HEK293 (cell line): ENCODE results near the gene JPH2.

Source experiments
- CTCF ChIA-PET: fragments of 350-600 bp; formaldehyde crosslinking; extraction: SDS; loops from one replicate; lab custom pipeline; 2021; ENCODE audit warnings: antibody characterized with exemption; lab: Yijun Ruan, JAX
- POLR2A ChIA-PET: fragments of 300-600 bp; formaldehyde crosslinking; extraction: SDS; loops from one replicate; lab custom pipeline; 2020; ENCODE audit warnings: antibody characterized with exemption, inconsistent platforms; lab: Yijun Ruan, JAX
- H3K27ac ChIP-seq: fragments of 200-500 bp; sonication (Bioruptor generic); 2 replicates; pipeline ENCODE4 v1.5.1; 2014; ENCODE audit warnings: low read depth, low read length, control low read depth, inconsistent platforms; ENCODE audit errors: extremely low read depth
- H3K36me3 ChIP-seq, 2 experiments: fragments of 200-500 bp in 1 of 2; sonication (Bioruptor generic) in 1 of 2; 1 replicate in 1 of 2; 2 replicates in 1 of 2; pipeline ENCODE4 v1.5.1; 2014 to 2017; ENCODE audit warnings: inconsistent platforms in 2 of 2, low read length in 2 of 2; ENCODE audit not compliant: control insufficient read depth in 2 of 2, insufficient read depth in 1 of 2
- H3K4me1 ChIP-seq: fragments of 200-500 bp; sonication (Bioruptor generic); 2 replicates; pipeline ENCODE4 v1.5.1; 2014; ENCODE audit warnings: mild to moderate bottlenecking, low read length, inconsistent platforms; ENCODE audit not compliant: control insufficient read depth, insufficient read depth
- H3K4me3 ChIP-seq: 2 replicates; pipeline ENCODE4 v1.5.1; 2011; ENCODE audit warnings: low read depth, mild to moderate bottlenecking, control low read depth, low read length, moderate library complexity
- H3K9me3 ChIP-seq: fragments of 200-500 bp; sonication (Bioruptor generic); 2 replicates; pipeline ENCODE4 v1.5.1; 2014; ENCODE audit warnings: low read depth, low read length, inconsistent platforms; ENCODE audit not compliant: control insufficient read depth, insufficient read depth
- PATZ1 ChIP-seq: fragments of 450-650 bp; formaldehyde crosslinking; IDR thresholded peaks from 2 replicates; pipeline ENCODE4 v1.5.1; 2016; ENCODE audit warnings: missing biosample characterization, missing genetic modification characterization
- SCRT1 ChIP-seq: fragments of 450-650 bp; formaldehyde crosslinking; IDR thresholded peaks from 2 replicates; pipeline ENCODE4 v1.5.1; 2016; ENCODE audit warnings: missing biosample characterization, missing genetic modification characterization, borderline replicate concordance
- WT1 ChIP-seq: fragments of 450-650 bp; formaldehyde crosslinking; IDR thresholded peaks from 2 replicates; pipeline ENCODE4 v1.5.1; 2016; ENCODE audit warnings: missing biosample characterization, missing genetic modification characterization
- ZBTB1 ChIP-seq: fragments of 450-650 bp; formaldehyde crosslinking; IDR thresholded peaks from 2 replicates; pipeline ENCODE4 v1.5.1; 2016; ENCODE audit warnings: missing biosample characterization, missing genetic modification characterization
- ZFP3 ChIP-seq: fragments of 450-650 bp; formaldehyde crosslinking; IDR thresholded peaks from 2 replicates; pipeline ENCODE4 v1.5.1; 2016; ENCODE audit warnings: low read depth, missing biosample characterization, missing genetic modification characterization
- ZNF10 ChIP-seq: fragments of 450-650 bp; formaldehyde crosslinking; IDR thresholded peaks from 2 replicates; pipeline ENCODE4 v1.5.1; 2017; ENCODE audit warnings: missing biosample characterization, missing genetic modification characterization
- ZNF133 ChIP-seq: fragments of 450-650 bp; formaldehyde crosslinking; IDR thresholded peaks from 2 replicates; pipeline ENCODE4 v1.5.1; 2016; ENCODE audit warnings: missing biosample characterization, missing genetic modification characterization
- ZNF140 ChIP-seq: fragments of 450-650 bp; formaldehyde crosslinking; IDR thresholded peaks from 2 replicates; pipeline ENCODE4 v1.5.1; 2016; ENCODE audit warnings: missing biosample characterization, missing genetic modification characterization
- ZNF292 ChIP-seq: fragments of 450-650 bp; formaldehyde crosslinking; IDR thresholded peaks from 2 replicates; pipeline ENCODE4 v1.5.1; 2016; ENCODE audit warnings: low read depth, missing biosample characterization, missing genetic modification characterization, borderline replicate concordance
- ZNF341 ChIP-seq: fragments of 450-650 bp; formaldehyde crosslinking; IDR thresholded peaks from 2 replicates; pipeline ENCODE4; 2016; ENCODE audit warnings: low read depth, missing biosample characterization, missing genetic modification characterization
- ZNF404 ChIP-seq: fragments of 450-650 bp; formaldehyde crosslinking; IDR thresholded peaks from 2 replicates; pipeline ENCODE4 v1.5.1; 2017; ENCODE audit warnings: missing biosample characterization, missing genetic modification characterization
- ZNF624 ChIP-seq: fragments of 450-650 bp; formaldehyde crosslinking; IDR thresholded peaks from 2 replicates; pipeline ENCODE4 v1.5.1; 2017; ENCODE audit warnings: missing biosample characterization, missing genetic modification characterization
- ZNF629 ChIP-seq: fragments of 450-650 bp; formaldehyde crosslinking; IDR thresholded peaks from 2 replicates; pipeline ENCODE4 v1.5.1; 2017; ENCODE audit warnings: missing biosample characterization, missing genetic modification characterization
- ZNF639 ChIP-seq: fragments of 450-650 bp; formaldehyde crosslinking; IDR thresholded peaks from 2 replicates; pipeline ENCODE4 v1.5.1; 2016; ENCODE audit warnings: missing biosample characterization, missing genetic modification characterization
- ZNF768 ChIP-seq: fragments of 450-650 bp; formaldehyde crosslinking; IDR thresholded peaks from 2 replicates; pipeline ENCODE4 v1.5.1; 2018; ENCODE audit warnings: missing biosample characterization, mild to moderate bottlenecking, missing genetic modification characterization
- TF ChIP-seq, protein P1 (sequence below): fragments of 450-650 bp; formaldehyde crosslinking; IDR thresholded peaks from 2 replicates; pipeline ENCODE4 v1.5.1; 2017; ENCODE audit warnings: missing biosample characterization, missing genetic modification characterization
- TF ChIP-seq, protein P2 (sequence below): fragments of 450-650 bp; formaldehyde crosslinking; IDR thresholded peaks from 2 replicates; pipeline ENCODE4 v1.5.1; 2017; ENCODE audit warnings: missing biosample characterization, mild to moderate bottlenecking, missing genetic modification characterization, moderate library complexity
- TF ChIP-seq, protein P3 (sequence below): fragments of 450-650 bp; formaldehyde crosslinking; IDR thresholded peaks from 2 replicates; pipeline ENCODE4 v1.5.1; 2016; ENCODE audit warnings: missing biosample characterization, missing genetic modification characterization, low read depth

Gene JPH2

DNA sequence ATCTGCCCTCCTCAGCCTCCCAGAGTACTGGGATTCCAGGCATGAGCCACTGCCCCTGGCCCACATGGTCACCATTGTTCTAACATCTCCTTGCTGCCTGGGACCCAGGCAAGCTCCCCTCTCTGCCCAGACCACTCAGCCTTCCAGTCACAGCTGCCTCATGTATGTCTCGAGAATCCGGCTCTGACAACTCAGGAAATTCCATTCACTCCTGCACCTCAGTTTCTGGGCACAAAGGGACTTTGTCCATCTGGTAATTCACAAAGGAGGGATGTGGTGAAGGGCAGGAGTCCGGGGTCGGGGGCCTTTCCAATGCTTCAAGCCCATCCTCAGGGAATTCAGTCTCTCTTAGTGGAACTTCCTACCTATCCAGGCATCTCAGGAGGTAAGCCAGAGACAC, 40.7 kb downstream of the JPH2 start (continued):
- no peak for TF ChIP-seq ZNF639 (tag by site-specific recombination)
- TF ChIP-seq PATZ1 (tag by site-specific recombination), result no peak
- TF ChIP-seq, protein P1, sequence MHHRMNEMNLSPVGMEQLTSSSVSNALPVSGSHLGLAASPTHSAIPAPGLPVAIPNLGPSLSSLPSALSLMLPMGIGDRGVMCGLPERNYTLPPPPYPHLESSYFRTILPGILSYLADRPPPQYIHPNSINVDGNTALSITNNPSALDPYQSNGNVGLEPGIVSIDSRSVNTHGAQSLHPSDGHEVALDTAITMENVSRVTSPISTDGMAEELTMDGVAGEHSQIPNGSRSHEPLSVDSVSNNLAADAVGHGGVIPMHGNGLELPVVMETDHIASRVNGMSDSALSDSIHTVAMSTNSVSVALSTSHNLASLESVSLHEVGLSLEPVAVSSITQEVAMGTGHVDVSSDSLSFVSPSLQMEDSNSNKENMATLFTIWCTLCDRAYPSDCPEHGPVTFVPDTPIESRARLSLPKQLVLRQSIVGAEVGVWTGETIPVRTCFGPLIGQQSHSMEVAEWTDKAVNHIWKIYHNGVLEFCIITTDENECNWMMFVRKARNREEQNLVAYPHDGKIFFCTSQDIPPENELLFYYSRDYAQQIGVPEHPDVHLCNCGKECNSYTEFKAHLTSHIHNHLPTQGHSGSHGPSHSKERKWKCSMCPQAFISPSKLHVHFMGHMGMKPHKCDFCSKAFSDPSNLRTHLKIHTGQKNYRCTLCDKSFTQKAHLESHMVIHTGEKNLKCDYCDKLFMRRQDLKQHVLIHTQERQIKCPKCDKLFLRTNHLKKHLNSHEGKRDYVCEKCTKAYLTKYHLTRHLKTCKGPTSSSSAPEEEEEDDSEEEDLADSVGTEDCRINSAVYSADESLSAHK (tag by site-specific recombination), result no peak
- no peak for TF ChIP-seq ZNF341 (tag by site-specific recombination)
- TF ChIP-seq ZNF292 (tag by site-specific recombination), result no peak
- TF ChIP-seq WT1 (tag by site-specific recombination), result no peak

- ChIA-PET POLR2A (interaction anchor here (0.6 to 0.8 kb wide), 2 partner anchors 17 to 65 kb away, joined by 3 read pairs; partner anchors contain the start of gene OSER1), CTCF (interaction anchor here (1.2 to 1.3 kb wide), 2 partner anchors 14 to 45 kb away, joined by 3 to 4 read pairs; no protein-coding TSS in a partner anchor)
- no peak overlapping the region for H3K4me3 ChIP-seq
- TF ChIP-seq ZNF624 (tag by site-specific recombination), result no peak
- TF ChIP-seq ZNF10 (tag by site-specific recombination), result no peak
- TF ChIP-seq ZNF629 (tag by site-specific recombination), result no peak
- no peak for TF ChIP-seq ZNF404
- no peak for TF ChIP-seq ZBTB1 (tag by site-specific recombination)
- TF ChIP-seq ZNF140, result no peak
- no peak for TF ChIP-seq ZFP3 (tag by site-specific recombination)
- TF ChIP-seq SCRT1 (tag by site-specific recombination), result no peak
- TF ChIP-seq, protein P2, sequence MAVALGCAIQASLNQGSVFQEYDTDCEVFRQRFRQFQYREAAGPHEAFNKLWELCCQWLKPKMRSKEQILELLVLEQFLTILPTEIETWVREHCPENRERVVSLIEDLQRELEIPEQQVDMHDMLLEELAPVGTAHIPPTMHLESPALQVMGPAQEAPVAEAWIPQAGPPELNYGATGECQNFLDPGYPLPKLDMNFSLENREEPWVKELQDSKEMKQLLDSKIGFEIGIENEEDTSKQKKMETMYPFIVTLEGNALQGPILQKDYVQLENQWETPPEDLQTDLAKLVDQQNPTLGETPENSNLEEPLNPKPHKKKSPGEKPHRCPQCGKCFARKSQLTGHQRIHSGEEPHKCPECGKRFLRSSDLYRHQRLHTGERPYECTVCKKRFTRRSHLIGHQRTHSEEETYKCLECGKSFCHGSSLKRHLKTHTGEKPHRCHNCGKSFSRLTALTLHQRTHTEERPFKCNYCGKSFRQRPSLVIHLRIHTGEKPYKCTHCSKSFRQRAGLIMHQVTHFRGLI, result no peak
- TF ChIP-seq, protein P3, sequence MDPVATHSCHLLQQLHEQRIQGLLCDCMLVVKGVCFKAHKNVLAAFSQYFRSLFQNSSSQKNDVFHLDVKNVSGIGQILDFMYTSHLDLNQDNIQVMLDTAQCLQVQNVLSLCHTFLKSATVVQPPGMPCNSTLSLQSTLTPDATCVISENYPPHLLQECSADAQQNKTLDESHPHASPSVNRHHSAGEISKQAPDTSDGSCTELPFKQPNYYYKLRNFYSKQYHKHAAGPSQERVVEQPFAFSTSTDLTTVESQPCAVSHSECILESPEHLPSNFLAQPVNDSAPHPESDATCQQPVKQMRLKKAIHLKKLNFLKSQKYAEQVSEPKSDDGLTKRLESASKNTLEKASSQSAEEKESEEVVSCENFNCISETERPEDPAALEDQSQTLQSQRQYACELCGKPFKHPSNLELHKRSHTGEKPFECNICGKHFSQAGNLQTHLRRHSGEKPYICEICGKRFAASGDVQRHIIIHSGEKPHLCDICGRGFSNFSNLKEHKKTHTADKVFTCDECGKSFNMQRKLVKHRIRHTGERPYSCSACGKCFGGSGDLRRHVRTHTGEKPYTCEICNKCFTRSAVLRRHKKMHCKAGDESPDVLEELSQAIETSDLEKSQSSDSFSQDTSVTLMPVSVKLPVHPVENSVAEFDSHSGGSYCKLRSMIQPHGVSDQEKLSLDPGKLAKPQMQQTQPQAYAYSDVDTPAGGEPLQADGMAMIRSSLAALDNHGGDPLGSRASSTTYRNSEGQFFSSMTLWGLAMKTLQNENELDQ (tag by site-specific recombination), result no peak
- no peak for TF ChIP-seq ZNF133 (tag by site-specific recombination)
- TF ChIP-seq ZNF768 (tag by site-specific recombination), result no peak
- H3K9me3 ChIP-seq, result no peaks in the 10 kb centered on the region
- no peaks in the 10 kb centered on the region for H3K4me1 ChIP-seq
- H3K27ac ChIP-seq, result no peak overlapping the region
- no peaks in the 10 kb centered on the region for H3K36me3 ChIP-seq
Observed at GRCh38 chr20:44145131-44145775, 41.7 kb downstream of the JPH2 start.
